OCI-LY3 (cell line): ENCODE measurements around the gene CAMKMT.

Experiments used
- CTCF ChIP-seq: fragments of 200-600, 300-600 bp; sonication (generic); IDR thresholded peaks from 2 replicates; pipeline ENCODE4 v1.5.1; 2014; ENCODE audit warnings: antibody characterized with exemption, low read length, low read depth
- EZH2phosphoT487 ChIP-seq: fragments of 200-600 bp; shearing (Covaris generic); IDR thresholded peaks from 2 replicates; pipeline ENCODE4 v1.6.1; 2018; ENCODE audit warnings: antibody characterized with exemption, mixed run types, low read depth

- TF ChIP-seq EZH2phosphoT487 (no peak), CTCF (no peak)
Measured at GRCh38 chr2:44351676-44352075, 10.1 kb upstream of the CAMKMT start.
